Fibroblast of mammary gland (primary cell): ENCODE measurements around the gene MGAT4A.
A peak's percentile ranks its signal among the peaks of the same experiment; 100 is the strongest.

Experiments used
- DNase-seq: peaks from one replicate; pipeline ENCODE4 v3.0.0-alpha.2; 2010; ENCODE audit warnings: low read depth
- H3K4me3 ChIP-seq: 2 replicates; pipeline ENCODE4 v1.5.1; 2011; ENCODE audit warnings: low read depth, mild to moderate bottlenecking, low read length, moderate library complexity; ENCODE audit not compliant: control insufficient read depth
- CTCF ChIP-seq: conservative IDR thresholded peaks from 2 replicates; pipeline ENCODE4 v1.5.1; 2011; ENCODE audit warnings: low read depth, low read length, inconsistent platforms; ENCODE audit not compliant: control insufficient read depth, insufficient read depth

The MGAT4A gene

GRCh38 chr2:98731041-98731893 is at the start of gene MGAT4A:
Gene MGAT4A, minus strand, starts transcription at chr2:98731132. Its CDS starts 4,800 bp downstream, at chr2:98726332.
- no peak for DNase-seq
- no peak for TF ChIP-seq CTCF
- peak within 1 kb of the TSS; percentile 28 for H3K4me3 ChIP-seq

DNA sequence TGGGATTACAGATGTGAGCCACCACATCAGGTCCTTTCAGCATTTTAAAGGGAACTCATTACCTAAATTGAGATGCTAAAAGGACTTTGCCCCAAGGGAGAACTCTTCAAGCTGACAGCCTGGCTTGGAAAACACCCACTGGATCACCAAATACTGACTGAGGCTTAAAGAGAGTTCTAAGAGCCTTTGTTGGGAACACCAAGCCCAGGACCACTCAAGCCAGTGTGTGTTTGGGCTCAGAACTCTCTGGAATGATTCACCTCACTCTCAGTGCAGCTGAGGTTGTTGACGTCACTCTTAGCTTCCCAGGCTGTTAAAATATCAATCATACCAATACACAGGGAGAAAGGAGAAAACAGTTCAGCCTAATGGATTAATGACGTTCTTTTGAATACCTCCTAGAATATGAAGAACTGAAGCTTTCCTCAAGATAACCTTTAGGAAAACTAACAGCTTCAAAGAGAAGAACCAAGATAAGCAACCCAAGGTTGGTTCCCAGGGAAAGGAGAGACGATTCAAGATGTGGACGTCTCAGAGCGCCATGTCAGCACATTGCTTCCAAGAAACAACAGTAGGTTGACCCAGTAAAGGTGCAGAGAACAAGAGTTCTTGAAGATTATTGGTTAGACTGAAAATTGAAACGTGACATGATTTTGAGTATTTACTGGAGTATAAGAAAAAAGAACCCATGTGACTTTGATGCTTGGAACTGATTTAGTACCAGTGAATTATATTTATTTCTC is 48.0 kb upstream of the MGAT4A start:
- DNase-seq: peak; percentile 28
- H3K4me3 ChIP-seq: no peak overlapping the region
- no peak for TF ChIP-seq CTCF

- no peak overlapping the region for H3K4me3 ChIP-seq
- no peak for DNase-seq
- no peak for TF ChIP-seq CTCF
Observed at GRCh38 chr2:98778151-98778550, 47.2 kb upstream of the MGAT4A start.

- no peak overlapping the region for H3K4me3 ChIP-seq
- no peak for DNase-seq
- no peak for TF ChIP-seq CTCF
Observed at GRCh38 chr2:98777710-98778109, 46.8 kb upstream of the MGAT4A start.

GRCh38 chr2:98777076-98777475 is 46.1 kb upstream of the MGAT4A start:
- no peak for DNase-seq
- no peak for TF ChIP-seq CTCF
- no peak overlapping the region for H3K4me3 ChIP-seq

GRCh38 chr2:98776136-98776535 is 45.2 kb upstream of the MGAT4A start:
- no peak for DNase-seq
- no peak for TF ChIP-seq CTCF
- no peak overlapping the region for H3K4me3 ChIP-seq
